NCI-H2171 (cell line): ENCODE data around the gene LIPC.

Source experiments
- DNase-seq: peaks from one replicate; lab custom pipeline; 2025; lab: John Stamatoyannopoulos, UW

Gene LIPC

GRCh38 chr15:58538225-58538727, 106.5 kb downstream of the LIPC start:
- no peak for DNase-seq

DNA sequence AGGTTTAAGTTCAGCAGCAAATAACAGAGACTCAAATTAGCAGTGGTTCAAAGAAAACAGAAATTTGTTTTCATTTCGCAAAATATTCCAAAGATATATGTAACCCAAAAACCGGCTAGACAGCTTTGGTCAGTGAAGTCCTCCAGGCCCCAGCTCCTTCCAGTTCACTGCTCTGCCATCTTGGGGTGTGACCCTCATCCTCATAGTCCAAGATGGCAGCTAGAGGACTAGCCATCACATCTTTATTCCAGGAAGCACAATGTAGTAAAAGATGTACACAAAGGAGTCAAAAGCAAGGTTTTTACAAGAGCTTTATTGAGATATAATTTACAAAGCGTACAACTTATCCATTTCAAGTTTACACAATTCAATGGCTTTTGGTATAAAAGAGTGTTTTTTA, 107.1 kb downstream of the LIPC start:
- no peak for DNase-seq

- DNase-seq, result no peak
These were observed 107.8 kb downstream of the LIPC start for GRCh38 chr15:58539548-58539947.

- DNase-seq, result no peak
These were observed 109.8 kb downstream of the LIPC start for GRCh38 chr15:58541410-58542087.

GRCh38 chr15:58543664-58544335, 112.0 kb downstream of the LIPC start:
- DNase-seq, result no peak

GRCh38 chr15:58544756-58545155, 113.0 kb downstream of the LIPC start:
- DNase-seq, result peak; percentile 69

DNA sequence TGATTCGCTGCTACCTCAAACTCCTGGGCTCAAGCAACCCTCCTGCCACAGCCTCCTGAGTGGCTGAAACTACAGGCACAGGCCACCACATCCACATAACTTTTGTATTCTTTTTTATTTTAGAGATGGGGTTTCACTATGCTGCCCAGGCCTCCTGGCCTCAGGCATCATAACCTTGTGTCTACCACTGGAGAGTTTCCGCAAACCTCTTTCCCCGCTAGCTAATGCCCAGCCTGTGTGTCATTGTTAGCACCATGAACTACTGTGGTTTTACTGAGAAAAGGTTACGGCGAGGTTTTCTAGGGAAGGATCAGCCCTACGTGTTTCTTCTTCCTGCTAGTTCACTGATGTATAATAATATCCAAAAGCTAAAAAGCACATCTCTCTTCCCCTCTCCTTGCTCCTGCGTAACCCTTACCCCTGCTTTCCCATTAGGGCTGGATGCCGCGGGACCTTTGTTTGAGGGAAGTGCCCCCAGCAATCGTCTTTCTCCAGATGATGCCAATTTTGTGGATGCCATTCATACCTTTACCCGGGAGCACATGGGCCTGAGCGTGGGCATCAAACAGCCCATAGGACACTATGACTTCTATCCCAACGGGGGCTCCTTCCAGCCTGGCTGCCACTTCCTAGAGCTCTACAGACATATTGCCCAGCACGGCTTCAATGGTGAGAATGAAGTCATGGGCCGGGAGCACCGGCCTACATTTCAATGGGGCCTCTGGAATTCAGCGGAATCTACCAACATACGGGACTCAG, 113.7 kb downstream of the LIPC start:
- no peak for DNase-seq

DNA sequence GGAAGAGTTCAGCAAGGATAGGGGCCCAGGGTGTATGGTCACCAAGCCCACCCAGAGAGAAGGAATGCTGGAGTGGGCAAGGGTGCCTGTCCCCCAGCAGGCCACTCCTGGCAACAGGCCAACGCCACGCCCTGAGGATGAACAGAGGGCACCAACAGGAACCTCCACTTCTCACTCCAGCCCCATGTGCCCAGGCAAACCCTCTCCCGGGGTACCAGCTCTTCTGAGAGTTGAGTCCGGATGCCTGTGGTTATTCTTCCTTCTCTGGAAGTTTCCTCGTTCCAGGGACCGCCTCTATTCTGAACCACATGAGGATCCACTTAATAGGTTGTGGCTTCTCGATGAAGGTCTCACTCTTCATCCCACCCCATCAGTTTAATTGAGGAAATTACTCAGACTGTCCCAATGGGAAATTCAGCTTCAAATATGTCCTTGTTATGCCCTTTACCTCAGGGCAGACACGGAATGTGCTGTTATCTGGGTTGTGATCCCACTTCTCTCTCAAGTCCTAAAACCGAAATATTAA, 114.3 kb downstream of the LIPC start:
- DNase-seq, result no peak

DNA sequence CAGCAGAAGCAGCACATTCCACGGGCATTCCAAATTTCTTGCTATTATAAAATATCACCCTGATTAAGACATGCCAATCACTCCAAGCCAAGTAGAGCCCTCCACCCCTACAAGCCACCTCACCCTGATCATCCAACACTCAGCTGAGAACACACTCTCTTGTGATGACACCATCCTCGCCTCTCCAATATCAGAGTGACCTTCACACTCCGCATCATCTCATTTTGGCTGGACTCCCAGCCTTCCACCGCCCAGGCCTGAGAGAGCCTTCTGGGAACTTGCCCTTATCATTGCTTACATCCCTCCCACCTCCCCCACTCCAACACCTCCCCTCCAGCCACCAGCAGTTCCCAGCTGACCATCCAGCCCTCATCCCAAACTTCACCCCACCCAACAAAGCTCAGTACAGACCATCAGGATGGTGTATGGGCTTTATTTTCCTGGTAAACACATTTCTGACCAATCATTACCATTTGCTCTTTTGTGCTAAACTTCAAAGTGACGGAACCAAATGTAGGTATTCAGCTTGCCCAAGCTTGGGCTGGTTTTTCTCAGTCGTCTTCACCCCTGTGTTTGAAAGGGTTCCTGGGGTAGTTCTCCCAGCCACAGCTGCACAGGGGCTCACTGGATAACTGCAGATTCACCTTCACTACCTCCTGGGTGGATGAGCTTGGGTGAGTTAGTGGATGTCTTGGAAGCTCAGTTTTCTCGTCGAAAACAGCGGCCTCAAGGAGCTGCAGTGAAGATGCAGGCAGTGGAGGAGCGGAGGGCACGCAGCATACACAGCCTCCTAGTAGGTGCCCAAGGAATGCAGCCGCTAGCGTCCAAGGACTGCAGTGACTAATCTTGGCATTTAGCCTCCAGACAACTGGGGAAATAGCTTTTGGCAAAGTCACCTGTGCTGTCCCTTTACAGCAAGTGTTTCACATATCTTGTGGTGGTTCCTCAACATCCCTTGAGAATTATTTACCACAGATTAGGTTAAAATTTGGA, 115.1 kb downstream of the LIPC start:
- DNase-seq, result no peak

DNA sequence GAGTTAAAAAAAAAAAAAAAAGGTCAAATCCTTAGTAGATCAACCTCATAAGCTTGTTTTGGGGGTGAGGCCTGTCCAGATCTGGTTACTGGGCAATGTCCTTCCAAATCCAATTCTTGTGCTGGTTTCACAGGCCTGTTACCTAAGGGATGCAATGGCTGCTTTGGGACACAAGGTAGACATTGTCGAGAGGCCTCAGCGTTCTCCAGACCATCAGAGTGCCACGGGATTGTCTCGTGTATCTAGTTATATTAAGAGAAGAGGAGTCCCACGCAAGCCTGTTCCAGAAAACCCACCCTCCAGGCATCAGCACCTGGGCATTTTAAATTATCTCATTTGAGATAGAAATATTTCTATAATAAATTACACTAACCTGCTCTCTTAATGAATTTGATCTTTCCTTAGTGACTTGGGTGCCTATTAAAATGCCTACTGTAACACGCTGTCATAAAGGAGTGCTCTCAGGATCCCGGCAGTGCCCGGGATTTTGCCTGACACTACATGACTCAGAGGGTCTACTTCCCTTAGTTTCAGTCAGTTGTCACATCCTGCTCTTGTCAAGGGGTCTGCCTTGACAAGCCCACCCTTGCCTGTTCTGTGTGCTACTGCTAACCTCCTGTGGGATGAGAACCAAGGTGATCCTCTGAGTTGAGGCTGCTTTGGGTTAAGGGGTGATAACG, 116.0 kb downstream of the LIPC start:
- DNase-seq, result no peak

DNA sequence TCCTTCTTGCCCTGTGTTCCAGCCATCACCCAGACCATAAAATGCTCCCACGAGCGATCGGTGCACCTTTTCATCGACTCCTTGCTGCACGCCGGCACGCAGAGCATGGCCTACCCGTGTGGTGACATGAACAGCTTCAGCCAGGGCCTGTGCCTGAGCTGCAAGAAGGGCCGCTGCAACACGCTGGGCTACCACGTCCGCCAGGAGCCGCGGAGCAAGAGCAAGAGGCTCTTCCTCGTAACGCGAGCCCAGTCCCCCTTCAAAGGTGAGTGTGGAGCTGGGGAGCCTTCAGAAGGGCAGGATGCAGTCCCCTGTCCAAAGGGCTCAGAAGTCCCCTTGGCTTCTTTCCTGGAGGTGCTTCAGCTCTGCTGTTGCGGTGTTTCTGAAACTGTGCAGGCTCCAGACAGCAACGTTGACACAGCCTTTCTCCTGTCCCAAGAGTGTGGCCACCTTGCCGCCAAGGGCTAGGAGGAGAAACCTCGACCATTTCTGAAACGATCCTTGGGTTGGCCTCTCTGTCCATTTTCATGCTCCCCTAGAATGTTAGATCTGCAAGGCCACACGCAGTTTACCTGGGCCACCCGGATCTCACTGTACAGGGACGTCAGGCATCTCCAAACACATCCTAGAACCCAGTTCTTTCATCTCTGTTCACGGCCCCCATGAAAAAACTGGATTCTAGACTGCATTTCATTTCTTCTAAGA, 116.7 kb downstream of the LIPC start:
- no peak for DNase-seq

GRCh38 chr15:58549013-58549784, 117.4 kb downstream of the LIPC start:
- peak; percentile 41 for DNase-seq

GRCh38 chr15:58549785-58550074, 117.9 kb downstream of the LIPC start:
- DNase-seq, result no peak

DNA sequence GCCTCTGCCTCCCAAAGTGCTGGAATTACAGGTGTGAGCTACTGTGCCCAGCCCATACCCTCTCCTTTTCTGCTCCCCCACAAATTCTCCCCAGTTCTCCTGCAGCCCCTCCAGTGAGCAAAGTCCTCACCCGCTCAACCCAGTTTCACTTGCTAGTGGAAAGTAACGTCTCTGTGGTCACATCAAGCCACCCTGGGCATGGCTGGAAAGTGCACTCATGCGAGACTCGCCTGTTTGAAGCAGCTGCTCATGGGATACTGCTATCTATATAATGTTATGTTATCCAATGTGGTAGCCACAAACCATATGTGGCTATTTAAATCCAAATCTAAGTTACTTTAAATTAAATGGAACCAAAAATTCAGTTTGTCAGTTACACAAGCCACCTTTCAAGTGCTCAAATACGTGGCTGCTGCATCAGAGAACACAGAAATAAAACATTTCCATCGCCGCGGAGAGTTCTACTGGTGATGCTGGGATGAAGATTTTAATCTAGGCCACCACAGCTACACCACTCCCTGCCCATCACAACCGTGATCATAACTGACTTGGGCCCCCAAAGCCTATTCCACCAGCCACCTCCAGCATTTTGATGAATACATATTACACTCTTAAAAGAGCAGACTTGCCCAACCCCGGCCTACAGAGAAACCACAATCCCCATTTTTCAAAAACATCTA, 119.4 kb downstream of the LIPC start:
- no peak for DNase-seq

- DNase-seq, result no peak
These were observed 120.1 kb downstream of the LIPC start for GRCh38 chr15:58551764-58552504.

DNA sequence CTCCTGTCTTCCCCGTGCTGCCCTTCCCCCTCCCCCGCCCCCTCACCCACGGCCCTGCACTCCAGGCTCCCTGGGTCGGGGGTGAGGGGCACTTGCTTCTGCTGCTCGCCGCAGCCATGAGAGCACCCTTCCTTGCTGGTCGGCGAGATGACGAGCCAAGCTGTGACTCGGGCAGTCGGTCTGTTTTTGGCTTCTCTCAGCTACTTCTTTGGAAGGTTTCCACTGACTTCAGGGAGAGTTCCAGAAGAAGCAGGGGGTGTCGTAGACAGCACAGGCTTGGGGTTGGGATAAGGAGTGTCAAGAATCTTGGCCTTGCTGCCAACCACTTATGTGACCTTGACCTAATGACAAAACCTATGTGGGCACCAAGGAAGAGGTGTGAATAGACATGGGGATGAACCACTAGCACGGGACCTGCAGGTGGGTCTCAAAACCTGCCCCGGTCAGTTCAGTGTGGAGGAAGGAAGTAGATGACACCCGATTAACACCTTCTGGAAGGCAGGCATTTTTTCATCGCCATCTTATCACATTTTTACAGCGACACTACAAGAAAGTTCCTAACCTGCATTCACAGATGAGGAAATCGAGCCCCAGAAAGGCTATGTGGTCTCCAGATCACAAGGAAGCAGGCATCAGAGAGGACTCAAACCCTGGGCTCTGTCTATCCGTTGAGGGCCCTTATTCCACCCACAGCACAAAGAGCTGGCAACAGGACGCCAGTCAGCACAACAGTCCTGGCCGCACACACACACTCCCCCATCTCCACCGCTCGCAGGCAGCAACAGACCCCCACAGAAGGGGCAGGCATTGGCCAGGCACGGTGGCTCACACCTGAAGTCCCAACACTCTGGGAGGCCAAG, 120.9 kb downstream of the LIPC start:
- DNase-seq, result no peak

DNA sequence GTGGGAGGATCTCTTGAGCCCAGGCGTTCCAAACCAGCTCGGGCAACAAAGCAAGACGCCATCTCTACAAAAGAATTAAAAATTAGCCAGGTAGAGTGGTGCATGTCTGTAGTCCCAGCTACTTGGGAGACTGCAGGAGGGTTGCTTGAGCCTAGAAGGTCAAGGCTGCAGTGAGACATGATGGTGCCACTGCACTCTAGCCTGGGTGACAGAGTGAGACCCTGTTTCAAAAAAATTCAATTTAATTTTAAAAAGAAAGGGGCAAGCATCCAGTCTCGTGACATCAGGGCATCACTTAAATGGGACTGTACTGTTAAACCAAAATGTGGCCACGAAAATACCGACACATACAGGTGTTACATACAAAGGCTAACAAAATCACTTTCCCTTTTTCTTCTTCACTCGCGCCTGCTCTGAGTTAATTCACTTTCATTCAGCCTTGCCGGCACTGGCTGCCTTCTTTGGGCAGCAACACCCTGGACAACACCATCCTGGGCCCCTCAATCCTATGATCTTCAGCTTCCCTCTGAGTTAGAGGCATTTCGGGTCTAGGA, 121.7 kb downstream of the LIPC start:
- DNase-seq, result no peak
